HuH-7.5 (cell line): Measurements from ENCODE around the gene FCHO2.
"Not testable (repeated sequence)": the region's sequence is repeated elsewhere in the genome, so short reads cannot be mapped to it uniquely, and the experiment has no call there.

Source experiments
- DNase-seq: peaks from one replicate; pipeline ENCODE4 v3.0.0; 2011; ENCODE audit warnings: low spot score

Gene FCHO2, protein sequence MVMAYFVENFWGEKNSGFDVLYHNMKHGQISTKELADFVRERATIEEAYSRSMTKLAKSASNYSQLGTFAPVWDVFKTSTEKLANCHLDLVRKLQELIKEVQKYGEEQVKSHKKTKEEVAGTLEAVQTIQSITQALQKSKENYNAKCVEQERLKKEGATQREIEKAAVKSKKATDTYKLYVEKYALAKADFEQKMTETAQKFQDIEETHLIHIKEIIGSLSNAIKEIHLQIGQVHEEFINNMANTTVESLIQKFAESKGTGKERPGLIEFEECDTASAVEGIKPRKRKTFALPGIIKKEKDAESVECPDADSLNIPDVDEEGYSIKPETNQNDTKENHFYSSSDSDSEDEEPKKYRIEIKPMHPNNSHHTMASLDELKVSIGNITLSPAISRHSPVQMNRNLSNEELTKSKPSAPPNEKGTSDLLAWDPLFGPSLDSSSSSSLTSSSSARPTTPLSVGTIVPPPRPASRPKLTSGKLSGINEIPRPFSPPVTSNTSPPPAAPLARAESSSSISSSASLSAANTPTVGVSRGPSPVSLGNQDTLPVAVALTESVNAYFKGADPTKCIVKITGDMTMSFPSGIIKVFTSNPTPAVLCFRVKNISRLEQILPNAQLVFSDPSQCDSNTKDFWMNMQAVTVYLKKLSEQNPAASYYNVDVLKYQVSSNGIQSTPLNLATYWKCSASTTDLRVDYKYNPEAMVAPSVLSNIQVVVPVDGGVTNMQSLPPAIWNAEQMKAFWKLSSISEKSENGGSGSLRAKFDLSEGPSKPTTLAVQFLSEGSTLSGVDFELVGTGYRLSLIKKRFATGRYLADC

GRCh38 chr5:72955768-72956323 is at the start of gene FCHO2:
Gene FCHO2 (plus strand): TSS chr5:72956041. CDS start chr5:72956097, 56 bp downstream.
- peak; percentile 90 for DNase-seq

DNA sequence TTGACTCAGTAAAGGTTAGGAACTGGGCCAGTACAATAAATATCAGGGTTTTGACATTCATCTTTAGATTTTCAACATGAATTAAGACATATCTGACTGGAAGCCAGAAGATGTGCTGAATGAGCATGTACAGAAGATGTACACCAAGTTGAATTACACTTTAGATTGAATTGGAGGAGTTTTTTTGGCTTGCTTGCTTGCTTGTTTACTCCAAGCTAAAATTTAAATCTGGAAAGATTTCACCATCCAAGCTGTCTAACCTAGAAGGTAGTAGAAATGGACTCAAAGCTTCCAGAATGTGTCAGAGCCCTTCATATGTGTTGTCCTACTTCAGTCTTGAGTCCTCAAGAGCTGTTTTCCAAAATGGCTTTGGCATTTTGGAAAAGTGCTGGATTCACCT is 49.0 kb upstream of the FCHO2 start:
- no peak for DNase-seq

DNA sequence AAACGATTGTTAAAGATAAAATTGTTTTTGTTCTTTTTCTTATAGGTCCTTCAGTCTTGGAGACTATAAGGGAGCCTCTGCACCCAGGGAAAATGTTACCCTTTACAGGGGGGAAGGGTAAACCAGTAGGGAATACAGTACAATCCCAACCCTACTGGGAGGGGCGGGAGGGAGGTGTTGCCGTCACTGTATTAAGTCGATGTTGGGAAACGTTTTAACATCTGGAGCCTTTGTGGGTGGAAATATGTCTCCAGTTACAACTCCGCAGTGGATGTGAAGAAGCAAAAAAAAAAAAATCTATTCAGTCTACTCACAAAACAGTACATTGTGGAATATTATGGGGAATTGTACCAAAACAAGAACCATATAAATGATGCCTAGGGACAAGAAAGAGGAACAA is 47.2 kb upstream of the FCHO2 start:
- DNase-seq, result no peak

- DNase-seq, result no peak
These were observed 38.5 kb upstream of the FCHO2 start for GRCh38 chr5:72917371-72917776.

GRCh38 chr5:72920690-72921502 is 34.9 kb upstream of the FCHO2 start:
- no peak for DNase-seq

- DNase-seq, result no peak
These were observed 34.0 kb upstream of the FCHO2 start for GRCh38 chr5:72921886-72922285.

DNA sequence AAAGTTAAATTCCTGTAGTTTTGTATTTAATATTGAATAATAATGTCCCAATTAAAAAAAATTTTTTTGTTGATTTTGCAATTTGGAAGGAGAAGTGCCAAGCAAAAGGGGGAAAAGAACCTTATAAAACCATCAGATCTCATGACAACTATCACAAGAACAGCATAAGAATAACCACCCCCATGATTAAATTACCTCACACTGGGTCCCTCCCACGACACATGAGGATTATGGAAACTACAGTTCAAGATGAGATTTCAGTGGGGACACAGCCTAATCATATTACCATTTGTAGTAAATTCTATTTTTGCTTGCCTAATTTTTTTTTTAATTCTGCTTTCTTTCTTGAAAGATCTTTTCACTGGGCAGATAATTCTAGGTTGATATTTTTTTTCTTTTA is 33.4 kb upstream of the FCHO2 start:
- DNase-seq, result no peak

- no peak for DNase-seq
These were observed 30.4 kb upstream of the FCHO2 start for GRCh38 chr5:72925336-72926010.

- DNase-seq, result not testable (repeated sequence)
These were observed 23.2 kb upstream of the FCHO2 start for GRCh38 chr5:72932686-72933085.

GRCh38 chr5:72934953-72935725 is 20.7 kb upstream of the FCHO2 start:
- not testable (repeated sequence) for DNase-seq

DNA sequence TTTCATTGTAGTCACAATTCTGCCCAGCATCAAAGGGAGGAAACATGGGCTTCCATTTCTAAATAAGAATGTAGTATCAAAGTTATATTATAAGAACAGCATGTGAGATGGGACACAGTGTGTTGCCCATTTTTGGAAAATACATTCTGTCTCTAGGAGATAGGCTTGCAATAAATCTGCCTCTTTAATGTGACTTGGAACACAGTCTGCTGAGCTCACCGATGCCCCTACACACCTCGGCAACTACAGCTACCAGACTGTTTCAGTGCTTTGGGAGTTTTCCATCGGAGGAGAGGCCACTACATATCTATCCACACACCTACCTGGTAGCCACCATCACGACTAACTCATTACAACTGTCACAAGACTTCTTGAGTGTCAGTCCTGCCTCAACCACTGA is 18.9 kb upstream of the FCHO2 start:
- no peak for DNase-seq

- DNase-seq, result no peak
These were observed 18.3 kb upstream of the FCHO2 start for GRCh38 chr5:72937517-72938061.

- DNase-seq, result peak; percentile 47
These were observed 17.6 kb upstream of the FCHO2 start for GRCh38 chr5:72938206-72938605.

- no peak for DNase-seq
These were observed 15.8 kb upstream of the FCHO2 start for GRCh38 chr5:72940082-72940481.

DNA sequence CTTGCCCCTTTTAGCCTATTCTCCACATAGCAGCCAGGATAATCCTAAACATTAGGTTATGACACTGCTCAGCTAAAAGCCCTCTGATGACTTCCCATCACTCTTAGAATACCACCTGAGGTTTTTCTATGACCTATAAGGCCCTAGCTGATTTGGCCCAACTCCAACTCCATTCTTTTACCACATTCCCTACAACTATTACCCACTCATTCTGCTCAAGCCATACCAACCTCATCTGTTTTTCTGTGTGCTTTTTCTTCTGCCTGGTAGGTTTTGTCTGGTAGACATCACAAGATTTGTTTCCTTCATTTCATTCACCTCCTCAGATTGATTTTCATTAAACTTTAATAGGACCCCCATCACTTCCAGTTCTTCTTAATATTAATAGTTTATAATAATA is 12.5 kb upstream of the FCHO2 start:
- DNase-seq, result no peak

GRCh38 chr5:72947498-72947897 is 8.3 kb upstream of the FCHO2 start:
- no peak for DNase-seq

DNA sequence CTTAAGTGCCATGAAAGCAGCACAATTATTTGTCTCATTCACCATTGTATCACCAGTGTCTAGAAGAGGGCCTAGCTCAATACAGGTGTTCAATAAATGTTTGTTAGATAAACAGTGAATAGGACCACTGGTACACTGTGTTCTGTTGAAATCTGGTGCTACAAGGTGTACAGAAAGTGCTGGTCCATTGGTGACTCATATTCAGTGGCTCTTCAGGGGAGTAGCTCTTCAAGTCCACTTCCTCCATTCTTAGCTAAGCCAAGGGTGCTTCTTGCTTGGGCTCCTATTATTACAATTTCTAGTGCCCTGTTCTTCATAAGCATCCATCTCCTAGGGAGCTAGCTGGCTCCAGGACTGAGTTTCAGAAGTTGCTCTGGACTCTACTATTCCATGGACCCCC is 6.4 kb upstream of the FCHO2 start:
- DNase-seq, result no peak

DNA sequence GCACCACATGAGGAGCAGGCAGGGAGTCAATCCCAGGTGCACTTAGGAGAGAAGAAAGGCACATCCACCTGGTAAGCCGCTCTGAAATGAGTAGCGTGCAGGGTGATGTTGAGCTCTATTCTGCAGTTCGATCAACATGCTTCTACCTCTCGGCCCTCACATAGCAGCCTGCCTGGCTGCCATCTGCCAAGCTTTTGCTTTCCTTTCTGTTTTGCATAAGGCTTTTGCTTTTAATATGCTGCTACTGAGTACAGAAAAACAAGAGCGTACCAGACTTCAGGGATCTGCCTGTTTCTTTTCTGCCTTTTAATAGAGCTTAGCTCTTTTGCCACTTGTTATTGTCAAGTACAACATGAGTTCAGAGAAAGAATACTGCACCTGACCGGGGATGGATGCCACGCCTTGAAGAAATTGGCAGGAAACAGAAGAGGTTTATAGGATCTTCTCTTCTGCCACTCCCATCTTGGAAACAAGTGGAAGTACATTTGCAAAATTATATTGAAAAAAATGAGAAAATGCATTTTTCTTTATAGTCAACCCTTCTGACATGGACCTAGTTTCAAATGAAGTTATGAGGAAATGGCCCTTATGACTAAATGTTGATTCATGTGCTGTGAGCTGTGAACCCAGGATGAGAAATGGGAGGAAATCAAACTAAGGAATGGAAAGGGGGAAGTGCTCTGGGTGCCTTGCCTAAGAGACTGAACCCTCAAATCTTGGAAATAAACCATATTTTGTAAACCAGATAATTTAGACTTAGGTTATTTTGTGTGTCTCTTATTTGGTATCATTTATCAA is 4.0 kb upstream of the FCHO2 start:
- no peak for DNase-seq

DNA sequence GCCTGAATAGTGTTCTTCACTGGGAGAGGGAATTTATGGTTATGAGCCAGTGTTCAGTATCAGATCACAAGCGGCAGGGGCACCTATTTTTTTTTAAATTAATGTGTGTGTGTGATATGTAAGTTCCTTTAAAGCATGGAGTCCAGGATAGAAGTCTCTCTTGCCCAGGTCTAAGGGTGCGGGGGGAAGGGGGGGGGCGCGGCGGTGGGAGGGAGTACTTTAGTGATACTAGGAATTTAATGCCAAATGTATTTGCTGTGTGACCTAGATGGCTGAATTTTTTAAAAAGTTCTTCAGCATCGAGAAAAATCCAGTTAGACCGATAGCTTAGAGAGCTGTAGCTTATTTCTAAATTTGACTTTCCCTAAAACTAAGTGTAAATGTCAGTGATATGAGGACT is 1.5 kb upstream of the FCHO2 start:
- no peak for DNase-seq
